HL-60/S4 (cell line): ENCODE results near the gene KLF12.

ENCODE experiments used
- in situ Hi-C: fragments of 300-500 bp; cut with MboI; formaldehyde crosslinking; loops from 2 replicates; pipeline ENCODE4 v1.14.3; 2022; ENCODE audit warnings: low sequenced_read_pairs

Gene KLF12

GRCh38 chr13:74104661-74105275, 29.4 kb downstream of the KLF12 start:
- in situ Hi-C loops = no loop called here

DNA sequence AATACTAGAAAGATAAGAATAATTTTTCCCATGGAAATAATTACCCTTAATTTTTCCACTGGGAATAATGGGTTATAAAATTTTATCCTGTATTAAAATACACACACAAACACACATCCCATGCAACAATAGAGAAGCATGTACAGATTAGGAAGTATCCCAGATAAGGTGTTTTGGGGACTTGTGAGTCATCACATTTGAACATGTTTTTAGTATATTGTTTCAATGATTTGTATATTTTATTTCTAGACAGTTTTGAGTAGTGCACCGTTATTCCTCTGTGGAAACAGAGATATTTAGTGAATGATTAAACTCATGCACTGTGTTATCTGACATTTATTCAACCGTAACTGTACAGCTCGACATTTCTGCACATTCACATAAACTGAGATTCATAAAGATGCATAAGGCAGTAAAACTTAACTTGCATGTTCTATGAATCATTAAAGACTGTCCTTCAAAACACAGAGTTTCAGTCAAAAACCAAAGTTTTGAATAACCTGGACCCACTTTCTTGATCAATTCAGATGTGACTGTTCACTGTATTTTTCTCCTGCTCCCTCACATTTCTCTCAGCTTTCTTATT, 30.1 kb downstream of the KLF12 start:
- in situ Hi-C loops = no loop called here

DNA sequence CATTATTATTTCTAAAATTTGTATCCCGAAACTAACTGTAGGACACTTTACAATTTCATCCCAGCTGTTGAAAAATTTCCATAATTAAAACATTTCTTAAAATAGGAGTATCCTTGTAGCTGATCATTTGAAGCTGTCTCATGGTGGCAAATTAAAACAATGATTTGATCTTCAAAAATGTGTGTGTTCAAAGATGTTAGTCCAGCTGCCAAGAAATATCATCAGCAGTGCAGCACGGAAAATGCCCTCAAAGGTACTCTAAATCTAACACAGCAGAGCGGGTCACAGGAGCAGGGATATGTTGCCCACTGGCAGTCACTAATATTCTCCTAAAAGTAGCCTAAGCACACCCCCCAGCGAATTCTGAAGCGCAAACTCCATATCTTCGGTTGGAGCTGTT, 31.0 kb downstream of the KLF12 start:
- in situ Hi-C loops = no loop called here

DNA sequence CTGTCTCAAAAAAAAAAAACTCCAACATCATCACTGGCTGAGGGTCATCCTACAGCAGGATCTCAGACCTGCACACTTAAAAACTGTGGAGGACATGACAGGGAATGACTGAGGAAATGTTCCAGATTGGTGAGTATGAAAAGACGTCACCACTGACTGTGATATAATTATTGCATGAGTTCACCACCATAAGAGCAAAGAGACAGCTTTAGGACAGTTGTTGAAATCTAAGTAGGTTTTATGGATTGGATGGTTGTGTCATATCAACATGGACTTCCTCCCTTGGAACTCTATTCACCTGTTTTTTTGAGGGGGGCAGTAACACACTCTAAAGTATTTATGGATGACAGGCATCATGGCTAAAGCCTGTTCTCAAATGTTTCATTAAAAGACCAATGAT, 31.5 kb downstream of the KLF12 start:
- in situ Hi-C loops = no loop called here

DNA sequence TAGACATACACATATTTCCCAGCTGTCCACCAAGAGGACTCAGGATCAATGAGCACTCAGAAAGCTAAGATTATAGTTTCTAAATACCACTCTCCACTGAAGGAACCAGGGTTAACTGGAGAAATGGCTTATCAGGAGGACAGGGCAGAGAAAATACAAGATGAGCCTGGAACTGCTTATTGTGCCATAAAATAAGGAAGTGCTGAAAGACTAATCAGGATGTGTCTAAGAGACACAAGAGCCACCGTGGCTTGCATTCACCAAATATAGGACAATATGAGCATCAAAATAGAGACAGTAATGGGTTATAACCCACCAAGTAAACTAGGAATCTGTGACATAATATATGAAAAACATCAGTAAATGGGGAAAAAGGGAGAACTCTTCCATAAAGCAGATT, 32.8 kb downstream of the KLF12 start:
- in situ Hi-C loops = no loop called here

DNA sequence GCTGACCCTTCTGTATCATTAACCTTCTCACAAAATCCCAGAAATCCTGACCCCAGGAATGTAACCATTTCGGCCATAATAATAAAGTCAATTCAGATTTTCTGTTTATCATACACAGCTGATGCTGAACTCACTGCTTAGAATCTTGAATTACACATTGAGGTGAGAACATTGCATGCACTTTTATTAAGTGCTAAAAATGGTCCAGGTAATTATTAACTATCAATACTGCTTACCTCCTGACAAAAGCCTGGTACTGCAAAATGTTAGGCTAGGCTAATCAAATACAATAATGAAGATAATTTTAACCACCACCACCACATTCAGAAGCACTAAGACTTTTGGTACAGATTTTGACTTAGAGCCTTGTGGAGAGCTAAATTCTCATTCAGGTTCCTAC, 36.1 kb downstream of the KLF12 start:
- in situ Hi-C loops = no loop called here

- in situ Hi-C loops = no loop called here
Observed at GRCh38 chr13:74097116-74097515, 37.1 kb downstream of the KLF12 start.

GRCh38 chr13:74093691-74094090, 40.5 kb downstream of the KLF12 start:
- in situ Hi-C loops = no loop called here

DNA sequence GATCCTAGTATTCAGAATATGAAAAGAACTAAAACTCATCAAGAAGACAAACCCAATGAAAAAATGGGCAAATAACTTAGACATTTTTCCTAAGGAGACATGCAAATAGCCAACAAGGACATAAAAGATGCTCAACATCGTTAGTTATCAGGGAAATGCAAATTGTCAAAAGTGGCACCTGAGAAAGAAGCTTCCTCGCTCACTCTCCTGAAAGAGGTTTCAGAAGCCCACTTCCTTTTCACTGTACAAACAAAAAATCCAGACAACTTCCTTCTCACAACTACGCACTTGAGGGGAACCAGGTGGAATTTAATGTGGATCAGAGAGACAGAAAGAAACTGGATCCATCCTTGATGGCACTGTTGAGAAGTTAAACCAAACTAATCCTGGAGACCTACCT, 41.5 kb downstream of the KLF12 start:
- in situ Hi-C loops = no loop called here

DNA sequence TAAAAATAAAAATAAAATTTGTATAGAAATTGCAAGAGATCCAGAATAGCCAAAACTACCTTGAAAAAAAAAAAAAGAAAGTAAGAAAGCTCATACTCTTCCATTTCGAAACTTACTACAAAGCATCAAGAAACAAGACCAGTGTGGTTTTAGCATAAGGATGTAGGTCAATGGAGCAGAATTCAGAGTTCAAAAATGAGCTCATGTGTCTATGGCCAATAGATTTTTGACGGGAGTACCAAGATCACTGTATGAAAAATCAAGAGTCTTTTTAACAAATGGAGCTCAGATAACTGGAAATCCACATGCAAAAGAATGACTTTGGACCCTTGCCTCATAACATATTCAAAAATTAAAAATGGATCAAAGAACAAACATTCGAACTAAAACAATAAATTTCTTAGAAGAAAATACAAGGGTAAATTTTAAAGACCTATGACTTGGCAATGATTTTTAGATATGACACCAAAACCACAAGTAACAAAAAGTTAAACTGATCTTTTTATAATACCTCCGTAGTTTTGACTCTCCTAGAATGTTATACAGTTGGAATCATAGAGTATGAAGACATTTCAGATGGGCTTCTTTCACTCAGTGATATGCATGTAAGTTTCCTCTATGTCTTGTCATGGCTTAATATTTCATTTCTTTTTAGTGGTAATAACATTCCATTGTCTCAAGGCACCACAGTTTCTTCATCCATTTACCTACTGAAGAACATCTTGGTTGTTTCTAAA, 43.2 kb downstream of the KLF12 start:
- in situ Hi-C loops = no loop called here

GRCh38 chr13:74090397-74090796, 43.8 kb downstream of the KLF12 start:
- in situ Hi-C loops = no loop called here

DNA sequence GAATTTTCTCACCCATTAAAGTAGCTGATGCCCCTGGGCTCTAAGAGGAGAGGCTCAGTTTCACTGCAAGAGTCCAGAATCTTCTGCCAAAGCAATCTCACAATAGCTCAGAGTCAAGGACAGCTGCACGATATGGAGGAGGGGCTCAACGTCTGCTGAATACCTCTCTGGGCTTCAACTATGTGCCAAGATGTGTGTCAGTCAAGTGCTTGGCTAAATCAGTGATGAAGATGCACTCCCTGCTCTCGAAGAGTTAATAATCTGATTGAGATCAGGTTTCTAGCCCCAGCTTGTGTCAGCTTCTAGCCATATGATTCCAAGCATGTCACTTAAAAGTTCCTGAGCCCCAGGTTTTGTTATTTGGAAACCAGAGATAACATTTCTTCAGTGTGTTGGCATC, 46.8 kb downstream of the KLF12 start:
- in situ Hi-C loops = no loop called here
